Lower lobe of right lung (tissue), 2 donors: Measurements from ENCODE around the gene BNC2. TPM values are rescaled to one million over a fixed set of nuclear protein-coding genes. Genes with fewer than 3 reads are reported as not detected.

Source experiments
- ATAC-seq, 2 donors: fragments of 200-7000 bp; cut with Tn5 transposase; one replicate each; pipeline ENCODE4 v1.9.1; 2020 to 2022; ENCODE audit warnings: mild to moderate bottlenecking in 2 of 2, moderate library complexity in 2 of 2
- DNase-seq: peaks from one replicate; pipeline ENCODE4 v3.0.0-alpha.2; 2020
- H3K27ac ChIP-seq: fragments of 200-600 bp; one replicate; pipeline ENCODE4 v1.8.0; 2022
- H3K27me3 ChIP-seq: fragments of 200-600 bp; one replicate; pipeline ENCODE4 v1.8.0; 2022; ENCODE audit warnings: low read depth
- H3K36me3 ChIP-seq: fragments of 200-600 bp; one replicate; pipeline ENCODE4 v1.8.0; 2022; ENCODE audit warnings: mild to moderate bottlenecking
- H3K4me1 ChIP-seq: fragments of 200-600 bp; one replicate; pipeline ENCODE4 v1.8.0; 2022
- H3K4me3 ChIP-seq: fragments of 200-600 bp; one replicate; pipeline ENCODE4 v1.8.0; 2022; ENCODE audit warnings: mild to moderate bottlenecking
- H3K9me3 ChIP-seq: fragments of 200-600 bp; one replicate; pipeline ENCODE4 v1.8.0; 2022
- intact Hi-C: fragments of 100-400 bp; cut with DNase I; formaldehyde crosslinking; loops from one replicate; pipeline ENCODE4 v1.11.0; 2022
- total RNA-seq: library from RNA; stranded (reverse); fragmentation: NEBNext Ultra II Directional; extraction: Animal tissue kit (Norgen Biotek cat#: 25700); gene quantifications from one replicate; pipeline ENCODE4 v1.2.1, GENCODE V29; 2021
- TF ChIP-seq, protein P1 (sequence below): fragments of 200-600 bp; IDR thresholded peaks from one replicate; pipeline ENCODE4 v1.8.0; 2022; ENCODE audit warnings: antibody characterized with exemption, mild to moderate bottlenecking
- donor health status: DM: no; HTN: yes; CAD: no; lungs with severe emphysema.

Gene BNC2
- total RNA-seq, 1 donor from 2014 or later, result 15.0 TPM

- ATAC-seq (no peak), DNase-seq (no peak)
- TF ChIP-seq, protein P1, sequence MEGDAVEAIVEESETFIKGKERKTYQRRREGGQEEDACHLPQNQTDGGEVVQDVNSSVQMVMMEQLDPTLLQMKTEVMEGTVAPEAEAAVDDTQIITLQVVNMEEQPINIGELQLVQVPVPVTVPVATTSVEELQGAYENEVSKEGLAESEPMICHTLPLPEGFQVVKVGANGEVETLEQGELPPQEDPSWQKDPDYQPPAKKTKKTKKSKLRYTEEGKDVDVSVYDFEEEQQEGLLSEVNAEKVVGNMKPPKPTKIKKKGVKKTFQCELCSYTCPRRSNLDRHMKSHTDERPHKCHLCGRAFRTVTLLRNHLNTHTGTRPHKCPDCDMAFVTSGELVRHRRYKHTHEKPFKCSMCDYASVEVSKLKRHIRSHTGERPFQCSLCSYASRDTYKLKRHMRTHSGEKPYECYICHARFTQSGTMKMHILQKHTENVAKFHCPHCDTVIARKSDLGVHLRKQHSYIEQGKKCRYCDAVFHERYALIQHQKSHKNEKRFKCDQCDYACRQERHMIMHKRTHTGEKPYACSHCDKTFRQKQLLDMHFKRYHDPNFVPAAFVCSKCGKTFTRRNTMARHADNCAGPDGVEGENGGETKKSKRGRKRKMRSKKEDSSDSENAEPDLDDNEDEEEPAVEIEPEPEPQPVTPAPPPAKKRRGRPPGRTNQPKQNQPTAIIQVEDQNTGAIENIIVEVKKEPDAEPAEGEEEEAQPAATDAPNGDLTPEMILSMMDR, result no peak
- intact Hi-C loops, result no loop called here
- Histone ChIP-seq H3K27ac (no peak overlapping the region), H3K4me1 (no peaks in the 10 kb centered on the region), H3K9me3 (no peaks in the 10 kb centered on the region), H3K27me3 (no peaks in the 10 kb centered on the region), H3K36me3 (no peaks in the 10 kb centered on the region), H3K4me3 (no peak overlapping the region)
Measured at GRCh38 chr9:16619914-16620520, 250.5 kb downstream of the BNC2 start.

- no peak for DNase-seq
- H3K4me3 ChIP-seq, result no peak overlapping the region
- intact Hi-C loops, result no loop called here
- no peaks in the 10 kb centered on the region for H3K27me3 ChIP-seq
- no peaks in the 10 kb centered on the region for H3K36me3 ChIP-seq
- no peaks in the 10 kb centered on the region for H3K9me3 ChIP-seq
- H3K4me1 ChIP-seq, result no peaks in the 10 kb centered on the region
- no peak overlapping the region for H3K27ac ChIP-seq
- TF ChIP-seq, protein P1, result no peak
- no peak for ATAC-seq
Measured at GRCh38 chr9:16619402-16619801, 251.1 kb downstream of the BNC2 start.

GRCh38 chr9:16618524-16618923, 251.9 kb downstream of the BNC2 start:
- H3K27me3 ChIP-seq, result no peaks in the 10 kb centered on the region
- intact Hi-C loops, result no loop called here
- no peak for ATAC-seq
- no peak overlapping the region for H3K4me3 ChIP-seq
- TF ChIP-seq, protein P1, result no peak
- H3K36me3 ChIP-seq, result no peaks in the 10 kb centered on the region
- H3K27ac ChIP-seq, result no peak overlapping the region
- no peak for DNase-seq
- H3K4me1 ChIP-seq, result no peaks in the 10 kb centered on the region
- H3K9me3 ChIP-seq, result no peaks in the 10 kb centered on the region

DNA sequence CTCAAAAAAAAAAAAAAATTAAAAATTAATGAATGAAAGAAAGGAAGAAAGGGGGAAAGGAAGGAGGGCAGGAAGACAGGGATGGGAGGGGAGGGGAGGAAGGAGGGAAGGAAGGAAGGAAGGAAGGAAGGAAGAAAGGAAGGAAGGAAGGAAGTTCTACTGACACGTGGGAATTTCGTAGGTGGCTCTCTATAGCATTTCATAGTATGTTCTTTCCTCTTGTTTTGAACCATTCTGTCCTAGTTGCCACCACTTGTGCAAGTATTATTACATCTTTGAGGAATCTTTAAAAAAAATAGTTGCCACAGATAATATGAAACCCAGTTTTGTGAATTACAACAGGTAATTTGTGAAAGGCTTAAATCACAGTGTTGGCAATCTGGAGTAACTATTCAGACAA, 253.8 kb downstream of the BNC2 start:
- Histone ChIP-seq H3K27me3 (no peaks in the 10 kb centered on the region), H3K27ac (no peak overlapping the region), H3K9me3 (no peaks in the 10 kb centered on the region), H3K4me1 (no peaks in the 10 kb centered on the region), H3K4me3 (no peak overlapping the region), H3K36me3 (no peaks in the 10 kb centered on the region)
- no peak for DNase-seq
- TF ChIP-seq, protein P1, result no peak
- intact Hi-C loops, result no loop called here
- no peak for ATAC-seq

GRCh38 chr9:16615451-16615850, 255.0 kb downstream of the BNC2 start:
- H3K36me3 ChIP-seq, result no peaks in the 10 kb centered on the region
- intact Hi-C loops, result no loop called here

More at GRCh38 chr9:16615451-16615850, 255.0 kb downstream of the BNC2 start:
- Histone ChIP-seq H3K9me3 (no peaks in the 10 kb centered on the region), H3K27ac (no peak overlapping the region), H3K27me3 (no peaks in the 10 kb centered on the region), H3K4me3 (no peak overlapping the region), H3K4me1 (no peaks in the 10 kb centered on the region)
- TF ChIP-seq, protein P1, result no peak
- no peak for ATAC-seq
- no peak for DNase-seq
